Mesenteric fat pad (tissue), 1 donor: ENCODE results near the gene GNAZ. TPM values are rescaled to one million over a fixed set of nuclear protein-coding genes. Genes with fewer than 3 reads are reported as not detected.

Source experiments
- DNase-seq: peaks from one replicate; pipeline ENCODE4 v3.0.0-alpha.2; 2020; ENCODE audit warnings: low spot score
- total RNA-seq: library from RNA; stranded (reverse); fragmentation: NEBNext Ultra II Directional; extraction: Animal tissue kit (Norgen Biotek cat#: 25700); gene quantifications from one replicate; pipeline ENCODE4 v1.2.1, GENCODE V29; 2021
- donor health status: DM: yes; HTN: yes; CAD: no.

GNAZ gene
- total RNA-seq, 1 donor from 2014 or later: 18.3 TPM

GRCh38 chr22:23152238-23153114 lies 82.2 kb downstream of the GNAZ start:
- DNase-seq: no peak

- no peak for DNase-seq
Measured at GRCh38 chr22:23153994-23154393, 83.7 kb downstream of the GNAZ start.

GRCh38 chr22:23154461-23154860 lies 84.1 kb downstream of the GNAZ start:
- DNase-seq: no peak

GRCh38 chr22:23155143-23155542 lies 84.8 kb downstream of the GNAZ start:
- no peak for DNase-seq

- no peak for DNase-seq
Measured at GRCh38 chr22:23155831-23156230, 85.5 kb downstream of the GNAZ start.

- no peak for DNase-seq
Measured at GRCh38 chr22:23156286-23156685, 86.0 kb downstream of the GNAZ start.

GRCh38 chr22:23157560-23158515 lies 87.5 kb downstream of the GNAZ start:
- no peak for DNase-seq

- no peak for DNase-seq
Measured at GRCh38 chr22:23158516-23159290, 88.4 kb downstream of the GNAZ start.

GRCh38 chr22:23159291-23159630 lies 88.9 kb downstream of the GNAZ start:
- DNase-seq: no peak

GRCh38 chr22:23161029-23161428 lies 90.7 kb downstream of the GNAZ start:
- no peak for DNase-seq

GRCh38 chr22:23161574-23161973 lies 91.3 kb downstream of the GNAZ start:
- no peak for DNase-seq

- DNase-seq: no peak
Measured at GRCh38 chr22:23163665-23164064, 93.3 kb downstream of the GNAZ start.

- DNase-seq: no peak
Measured at GRCh38 chr22:23164091-23164490, 93.8 kb downstream of the GNAZ start.

- no peak for DNase-seq
Measured at GRCh38 chr22:23166042-23166831, 95.9 kb downstream of the GNAZ start.

- no peak for DNase-seq
Measured at GRCh38 chr22:23166841-23167616, 96.7 kb downstream of the GNAZ start.

GRCh38 chr22:23168391-23169042 lies 98.2 kb downstream of the GNAZ start:
- DNase-seq: no peak

GRCh38 chr22:23169043-23169406 lies 98.7 kb downstream of the GNAZ start:
- no peak for DNase-seq
